ENCODE data around the gene APEX1.

GRCh38 chr14:20499881-20500280, 44.9 kb downstream of the APEX1 start:
- TF ChIP-seq CTCF (IDR thresholded peaks at IDR 0.05) (no peak), POLR2A (IDR thresholded peaks at IDR 0.05) (no peak)
